Psoas muscle (tissue), 8 donors: Measurements from ENCODE around the gene GPRASP2. TPM values are rescaled to one million over a fixed set of nuclear protein-coding genes. Genes with fewer than 3 reads are reported as not detected.
"Not testable (repeated sequence)": the region's sequence is repeated elsewhere in the genome, so short reads cannot be mapped to it uniquely, and the experiment has no call there.

ENCODE experiments used
- ATAC-seq, 4 donors: fragments of 200-7000 bp; cut with Tn5 transposase; one replicate each; pipeline ENCODE4 v1.9.1; 2020; ENCODE audit warnings: moderate library complexity in 3 of 4, mild to moderate bottlenecking in 2 of 4
- DNase-seq, 2 donors: peaks; one replicate each; pipeline ENCODE4 v3.0.0-alpha.2; 2020
- H3K27ac ChIP-seq: fragments of 200-600 bp; one replicate; pipeline ENCODE4 v1.8.0; 2022
- H3K27me3 ChIP-seq, 3 donors: fragments of 200-600 bp in 1 of 3; one replicate each; pipeline versions ENCODE4 v1.6.1 to v1.8.0; 2013 to 2022; ENCODE audit warnings: low read length in 2 of 3, mild to moderate bottlenecking in 2 of 3, moderate library complexity in 1 of 3; ENCODE audit not compliant: insufficient read depth in 3 of 3
- H3K36me3 ChIP-seq, 2 donors: fragments of 200-600 bp in 1 of 2; one replicate each; pipeline versions ENCODE4 v1.6.1 to v1.8.0; 2013 to 2022; ENCODE audit warnings: low read depth in 1 of 2, mild to moderate bottlenecking in 1 of 2, moderate library complexity in 1 of 2; ENCODE audit not compliant: insufficient read depth in 1 of 2
- H3K4me1 ChIP-seq: fragments of 200-600 bp; one replicate; pipeline ENCODE4 v1.8.0; 2022
- H3K4me3 ChIP-seq: fragments of 200-600 bp; one replicate; pipeline ENCODE4 v1.8.0; 2022; ENCODE audit warnings: mild to moderate bottlenecking
- H3K9me3 ChIP-seq: fragments of 200-600 bp; one replicate; pipeline ENCODE4 v1.8.0; 2022
- CTCF ChIP-seq: fragments of 200-600 bp; IDR thresholded peaks from one replicate; pipeline ENCODE4 v1.8.0; 2022; ENCODE audit warnings: antibody characterized with exemption
- WGBS, 3 donors: extraction: QIAGEN DNeasy Blood & Tissue Kit; methylation state at CpG; one replicate each; pipeline versions ENCODE4 v1.1.6 to v1.1.7; 2013; 5-methylcytosine and 5-hydroxymethylcytosine counted together
- intact Hi-C, 2 donors: fragments of 100-400 bp; cut with DNase I; formaldehyde crosslinking; loops; one replicate each; pipeline versions ENCODE4 v1.11.0 to v1.14.2; 2022
- long read RNA-seq, 2 donors: library from polyadenylated mRNA; unstranded; transcript quantifications; one replicate each; pipeline ENCODE4 v2.0.0, GENCODE V29; 2021
- polyA plus RNA-seq, 3 donors: library from polyadenylated mRNA; stranded (reverse); fragments of 200-250 nt; gene quantifications; one replicate each; pipeline ENCODE4 v1.2.3, GENCODE V29; 2013
- total RNA-seq, 4 donors: library from RNA; stranded (reverse); fragmentation: NEBNext Ultra II Directional in 2 of 4; extraction: Animal tissue kit (Norgen Biotek cat#: 25700) in 2 of 4; gene quantifications; one replicate each; pipeline versions ENCODE4 v1.2.1 to v1.2.4, GENCODE V29; 2021 to 2023
- donor health status: healthy with polysubstance abuse.
- donor health status: DM: no; HTN: no; CAD: no; lungs with moderate emphysema.
- donor health status: Bipolar disorder and iron deficiency.
- donor health status: healthy.
- donor health status: DM: yes; HTN: yes; CAD: no.
- donor health status: DM: no; HTN: no; CAD: no.
- donor health status: DM: no; HTN: no; CAD: no.
- donor health status: DM: yes; HTN: yes; CAD: no.

GPRASP2 gene
- total RNA-seq (10 to 100 TPM in 1 of 4 donors, 1 to 10 TPM in 3; 3.1 to 11.6 (median 3.4) TPM), polyA plus RNA-seq (1 to 10 TPM in 2 of 3 donors, under 1 TPM in 1; 0.89 to 1.8 (median 1.4) TPM)
- long read RNA-seq, donor 1, partial matches to known transcripts = 1 of 5 reads
- long read RNA-seq, donor 1, other reads (novel, unspliced or antisense) = 2 of 5 reads
- long read RNA-seq, donor 2, partial matches to known transcripts = 4 of 20 reads
- long read RNA-seq, donor 2, other reads (novel, unspliced or antisense) = 14 of 20 reads

- H3K36me3 ChIP-seq = no peaks in the 10 kb centered on the region
- TF ChIP-seq CTCF = no peak
- peaks cover 0 to 17% (median 0%) of the 10 kb centered on the region in 3 donors for H3K27me3 ChIP-seq
- peak within 1 kb of the TSS; percentile 74 for H3K4me3 ChIP-seq
- ATAC-seq (peak; percentile 64 to 89 (median 76)), DNase-seq (peak; percentile 47 to 72)
- 0 to 39% (median 2%) methylated on average over 9 to 67 of the region's 68 CpGs for WGBS, 3 donors
- no peaks in the 10 kb centered on the region for H3K9me3 ChIP-seq
- peak within 1 kb of the TSS; percentile 58 for H3K27ac ChIP-seq
- no peaks in the 10 kb centered on the region for H3K4me1 ChIP-seq
- intact Hi-C loops = loop anchor here in 1 of 2 donors (10.0 kb wide), 1 partner anchor 108 kb away; no protein-coding TSS in a partner anchor
These were observed at the start of gene GPRASP2 for GRCh38 chrX:102712216-102712966. TSS of gene GPRASP2 (plus strand) at chrX:102712448. CDS start at chrX:102714870, 2,422 bp downstream.

GRCh38 chrX:102663820-102664219 lies 48.4 kb upstream of the GPRASP2 start:
- H3K36me3 ChIP-seq, H3K9me3 ChIP-seq, H3K4me1 ChIP-seq, ATAC-seq, H3K27me3 ChIP-seq, intact Hi-C loops, DNase-seq, H3K4me3 ChIP-seq, H3K27ac ChIP-seq: not testable (repeated sequence)
- 86 to 98% (median 97%) methylated on average over 4 of the region's 4 CpGs for WGBS, 3 donors

GRCh38 chrX:102667034-102667433 lies 45.2 kb upstream of the GPRASP2 start:
- DNase-seq, H3K4me1 ChIP-seq, H3K27me3 ChIP-seq, ATAC-seq, H3K4me3 ChIP-seq, H3K27ac ChIP-seq, H3K36me3 ChIP-seq, H3K9me3 ChIP-seq, intact Hi-C loops: not testable (repeated sequence)
- 93 to 100% (median 100%) methylated on average over 1 of the region's 1 CpG for WGBS, 3 donors

- ATAC-seq (no peak), DNase-seq (no peak)
- Histone ChIP-seq H3K27me3 (no peaks in the 10 kb centered on the region), H3K4me1 (no peaks in the 10 kb centered on the region), H3K4me3 (no peak overlapping the region), H3K36me3 (no peaks in the 10 kb centered on the region), H3K9me3 (peaks cover 4% of the 10 kb centered on the region), H3K27ac (no peak overlapping the region)
- intact Hi-C loops = no loop called here
- no peak for TF ChIP-seq CTCF
- WGBS, 3 donors = 73 to 93% (median 88%) methylated on average over 4 of the region's 4 CpGs
These were observed 42.7 kb upstream of the GPRASP2 start for GRCh38 chrX:102669526-102669925.

DNA sequence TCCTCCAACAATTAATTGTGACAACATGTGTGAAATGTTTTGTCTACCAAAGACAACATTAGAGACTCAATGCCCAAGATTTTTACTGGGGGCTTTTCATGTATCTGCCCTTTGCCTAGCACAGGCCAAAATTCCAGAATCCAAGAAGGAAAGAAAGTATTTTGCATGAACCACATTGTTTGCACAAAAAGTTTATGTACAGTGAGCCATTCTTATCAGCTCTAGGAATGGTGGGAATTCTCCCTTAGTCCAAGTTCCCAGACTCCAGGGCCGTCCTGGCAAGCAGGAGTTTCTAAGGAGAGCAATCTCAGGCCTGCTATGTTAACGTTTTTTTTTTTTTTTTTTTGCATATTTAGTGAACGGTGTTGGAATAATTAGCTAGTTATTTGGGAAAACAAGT lies 39.4 kb upstream of the GPRASP2 start:
- no peaks in the 10 kb centered on the region for H3K27me3 ChIP-seq
- no peak overlapping the region for H3K27ac ChIP-seq
- no peak overlapping the region for H3K4me3 ChIP-seq
- DNase-seq (no peak), ATAC-seq (no peak)
- H3K36me3 ChIP-seq = no peaks in the 10 kb centered on the region
- H3K9me3 ChIP-seq = no peaks in the 10 kb centered on the region
- intact Hi-C loops = no loop called here
- TF ChIP-seq CTCF = no peak
- 29 to 74% (median 53%) methylated on average over 3 of the region's 3 CpGs for WGBS, 3 donors
- no peaks in the 10 kb centered on the region for H3K4me1 ChIP-seq

DNA sequence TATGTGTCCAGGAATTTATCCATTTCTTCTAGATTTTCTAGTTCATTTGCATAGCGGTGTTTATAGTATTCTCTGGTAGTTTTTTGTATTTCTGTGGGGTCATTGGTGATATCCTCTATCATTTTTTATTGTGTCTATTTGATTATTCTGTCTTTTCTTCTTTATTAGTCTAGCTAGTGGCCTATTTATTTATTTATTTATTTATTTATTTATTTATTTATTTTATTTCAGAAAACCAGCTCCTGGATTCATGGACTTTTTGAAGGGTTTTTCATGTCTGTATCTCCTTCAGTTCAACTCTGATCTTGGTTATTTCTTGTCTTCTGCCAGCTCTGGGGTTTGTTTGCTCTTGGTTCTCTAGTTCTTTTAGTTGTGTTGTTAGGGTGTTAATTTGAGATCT lies 34.8 kb upstream of the GPRASP2 start:
- intact Hi-C loops, H3K27ac ChIP-seq, DNase-seq, H3K9me3 ChIP-seq, ATAC-seq, H3K27me3 ChIP-seq, H3K4me3 ChIP-seq, H3K36me3 ChIP-seq, H3K4me1 ChIP-seq: not testable (repeated sequence)
- 68 to 97% (median 93%) methylated on average over 1 of the region's 1 CpG for WGBS, 3 donors
